Calu3 (cell line): Measurements from ENCODE around the gene CCDC112. TPM values are rescaled to one million over a fixed set of nuclear protein-coding genes. Genes with fewer than 3 reads are reported as not detected.

ENCODE experiments used
- BruUV-seq: library from RNA; stranded (reverse); fragments of 400-500 nt; replicated peaks from 2 replicates; lab custom pipeline; 2021; lab: Mats Ljungman, UMichigan
- CTCF ChIA-PET: fragments of 300-600 bp; sonication (Branson Sonifier 250); formaldehyde crosslinking; loops from one replicate; lab custom pipeline; 2022; ENCODE audit warnings: antibody characterized with exemption; lab: Charles Lee
- DNase-seq: peaks from one replicate; pipeline ENCODE4 v3.0.0; 2022
- H3K27ac Mint-ChIP-seq: one replicate; pipeline ENCODE4 v1.8.0; 2022; ENCODE audit warnings: mixed read lengths; ENCODE audit not compliant: unreplicated experiment
- H3K27me3 Mint-ChIP-seq: one replicate; pipeline ENCODE4 v1.8.0; 2022; ENCODE audit warnings: mixed read lengths; ENCODE audit not compliant: unreplicated experiment
- H3K36me3 Mint-ChIP-seq: one replicate; pipeline ENCODE4 v1.8.0; 2022; ENCODE audit warnings: mild to moderate bottlenecking, moderate library complexity, mixed read lengths; ENCODE audit not compliant: insufficient read depth, unreplicated experiment
- H3K4me1 Mint-ChIP-seq: one replicate; pipeline ENCODE4 v1.8.0; 2022; ENCODE audit warnings: mild to moderate bottlenecking, low read depth, mixed read lengths; ENCODE audit not compliant: unreplicated experiment
- H3K4me3 Mint-ChIP-seq: one replicate; pipeline ENCODE4 v1.8.0; 2022; ENCODE audit warnings: mild to moderate bottlenecking, low read depth, moderate library complexity, mixed read lengths; ENCODE audit not compliant: unreplicated experiment
- H3K9me3 Mint-ChIP-seq: one replicate; pipeline ENCODE4 v1.8.0; 2022; ENCODE audit warnings: low read depth, mixed read lengths; ENCODE audit not compliant: unreplicated experiment
- CTCF ChIP-seq: fragments of 200-600 bp; IDR thresholded peaks from one replicate; pipeline ENCODE4 v1.8.0; 2022; ENCODE audit warnings: antibody characterized with exemption; ENCODE audit not compliant: unreplicated experiment
- intact Hi-C: fragments of 100-400 bp; cut with micrococcal nuclease; formaldehyde crosslinking; loops from one replicate; pipeline ENCODE4 v1.10.0; 2022; ENCODE audit not compliant: unreplicated experiment
- total RNA-seq: library from RNA; stranded (reverse); gene quantifications from 2 replicates; pipeline ENCODE4 v1.2.3, GENCODE V29; 2022

The CCDC112 gene
- total RNA-seq, 1 experiment from 2014 or later, result 11.2 TPM

DNA sequence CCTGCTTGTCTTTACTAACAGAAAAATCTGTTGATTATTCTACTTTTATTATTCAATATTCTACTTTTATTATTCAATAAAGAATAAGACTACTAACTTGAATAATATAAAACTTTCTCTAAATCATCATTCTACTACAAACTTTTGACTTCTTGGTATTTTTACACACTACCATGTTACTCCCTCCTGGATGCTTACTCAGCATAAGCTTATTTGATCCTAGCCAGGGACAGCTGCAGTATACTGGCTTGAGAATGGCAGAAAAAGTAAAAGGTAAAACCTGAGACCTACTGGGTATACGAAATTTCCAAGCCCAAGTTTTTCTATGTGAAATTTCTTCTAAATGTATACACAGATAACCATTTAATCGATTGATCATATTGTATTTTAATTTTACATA, 59.9 kb downstream of the CCDC112 start:
- H3K4me1 Mint-ChIP-seq, result no peaks in the 10 kb centered on the region
- H3K36me3 Mint-ChIP-seq, result peaks cover 5% of the 10 kb centered on the region
- H3K4me3 Mint-ChIP-seq, result no peak overlapping the region
- intact Hi-C loops, result no loop called here
- no peak overlapping the region for H3K27ac Mint-ChIP-seq
- H3K9me3 Mint-ChIP-seq, result no peaks in the 10 kb centered on the region
- H3K27me3 Mint-ChIP-seq, result no peaks in the 10 kb centered on the region
- BruUV-seq, result no TSS peak
- DNase-seq, result no peak
- TF ChIP-seq CTCF, result no peak
- CTCF ChIA-PET, result interaction anchor here (0.9 kb wide), 1 partner anchor 25 kb away, joined by 3 read pairs; no protein-coding TSS in a partner anchor

GRCh38 chr5:115231598-115231997, 64.9 kb downstream of the CCDC112 start:
- H3K36me3 Mint-ChIP-seq, result peaks cover 5% of the 10 kb centered on the region

DNA sequence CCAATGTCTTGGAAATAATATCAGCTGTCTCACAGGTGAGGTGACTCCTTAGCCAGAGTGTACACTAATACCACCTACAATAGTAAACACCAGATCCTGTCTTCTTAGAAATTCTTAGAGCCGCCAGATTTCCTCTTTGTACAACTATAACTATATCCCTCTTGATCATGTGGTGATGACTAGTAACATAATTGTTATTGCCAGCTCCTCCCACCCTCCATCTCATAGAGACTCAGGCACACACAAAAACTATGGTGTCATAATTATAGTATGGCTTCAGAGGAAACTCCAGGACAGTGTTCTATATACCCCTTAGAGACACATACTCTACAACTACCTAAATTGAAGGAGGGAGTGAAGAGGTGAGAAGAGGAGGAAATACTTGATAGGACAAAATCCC, 66.8 kb downstream of the CCDC112 start:
- no peaks in the 10 kb centered on the region for H3K9me3 Mint-ChIP-seq
- no peaks in the 10 kb centered on the region for H3K4me1 Mint-ChIP-seq
- intact Hi-C loops, result no loop called here
- CTCF ChIA-PET, result no interaction called here
- TF ChIP-seq CTCF, result no peak
- BruUV-seq, result no TSS peak
- H3K4me3 Mint-ChIP-seq, result no peak overlapping the region
- H3K27me3 Mint-ChIP-seq, result no peaks in the 10 kb centered on the region
- no peak for DNase-seq
- H3K36me3 Mint-ChIP-seq, result peaks cover 5% of the 10 kb centered on the region
- H3K27ac Mint-ChIP-seq, result no peak overlapping the region

More at GRCh38 chr5:115231598-115231997, 64.9 kb downstream of the CCDC112 start:
- no peak for DNase-seq
- no peaks in the 10 kb centered on the region for H3K27me3 Mint-ChIP-seq
- TF ChIP-seq CTCF, result no peak
- BruUV-seq, result no TSS peak
- H3K4me3 Mint-ChIP-seq, result no peak overlapping the region
- intact Hi-C loops, result no loop called here
- H3K4me1 Mint-ChIP-seq, result no peaks in the 10 kb centered on the region
- CTCF ChIA-PET, result no interaction called here
- no peak overlapping the region for H3K27ac Mint-ChIP-seq
- no peaks in the 10 kb centered on the region for H3K9me3 Mint-ChIP-seq

DNA sequence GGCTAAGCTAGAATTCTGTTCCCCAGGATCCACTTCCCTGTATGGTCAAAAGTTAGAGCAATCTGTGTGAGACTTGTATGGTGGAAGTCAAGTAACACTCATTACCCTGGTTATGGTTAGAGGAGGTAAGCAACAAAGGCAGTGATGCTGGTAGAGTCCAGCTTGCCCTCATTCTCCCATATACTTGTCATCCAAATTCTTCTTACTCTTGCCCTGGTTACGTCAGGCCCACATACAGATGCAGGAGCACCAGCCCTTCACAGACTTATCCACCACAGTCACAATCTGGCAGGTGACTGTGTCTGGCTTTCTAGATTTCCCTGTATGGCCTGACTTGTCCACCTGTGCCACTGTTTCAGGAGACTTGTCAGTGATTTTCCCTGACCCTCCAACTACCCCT, 69.2 kb downstream of the CCDC112 start:
- CTCF ChIA-PET, result no interaction called here
- no peaks in the 10 kb centered on the region for H3K27me3 Mint-ChIP-seq
- H3K36me3 Mint-ChIP-seq, result peaks cover 5% of the 10 kb centered on the region
- intact Hi-C loops, result no loop called here
- TF ChIP-seq CTCF, result no peak
- no TSS peak for BruUV-seq
- no peaks in the 10 kb centered on the region for H3K4me1 Mint-ChIP-seq
- H3K4me3 Mint-ChIP-seq, result no peak overlapping the region
- DNase-seq, result no peak
- H3K9me3 Mint-ChIP-seq, result no peaks in the 10 kb centered on the region
- no peak overlapping the region for H3K27ac Mint-ChIP-seq

Other genes with a start within 250 kb of the CCDC112 start
- 4.4 and 5.4 TPM in 2 replicates for gene TRIM36, start 126.7 kb downstream of the CCDC112 start, total RNA-seq
- gene PGGT1B, start 33.8 kb downstream of the CCDC112 start, total RNA-seq, result 46.4 and 54.0 TPM in 2 replicates
- 42.8 and 45.9 TPM in 2 replicates for gene FEM1C, start 248.1 kb upstream of the CCDC112 start, total RNA-seq